ENCODE data around the gene PPFIBP1.

DNA sequence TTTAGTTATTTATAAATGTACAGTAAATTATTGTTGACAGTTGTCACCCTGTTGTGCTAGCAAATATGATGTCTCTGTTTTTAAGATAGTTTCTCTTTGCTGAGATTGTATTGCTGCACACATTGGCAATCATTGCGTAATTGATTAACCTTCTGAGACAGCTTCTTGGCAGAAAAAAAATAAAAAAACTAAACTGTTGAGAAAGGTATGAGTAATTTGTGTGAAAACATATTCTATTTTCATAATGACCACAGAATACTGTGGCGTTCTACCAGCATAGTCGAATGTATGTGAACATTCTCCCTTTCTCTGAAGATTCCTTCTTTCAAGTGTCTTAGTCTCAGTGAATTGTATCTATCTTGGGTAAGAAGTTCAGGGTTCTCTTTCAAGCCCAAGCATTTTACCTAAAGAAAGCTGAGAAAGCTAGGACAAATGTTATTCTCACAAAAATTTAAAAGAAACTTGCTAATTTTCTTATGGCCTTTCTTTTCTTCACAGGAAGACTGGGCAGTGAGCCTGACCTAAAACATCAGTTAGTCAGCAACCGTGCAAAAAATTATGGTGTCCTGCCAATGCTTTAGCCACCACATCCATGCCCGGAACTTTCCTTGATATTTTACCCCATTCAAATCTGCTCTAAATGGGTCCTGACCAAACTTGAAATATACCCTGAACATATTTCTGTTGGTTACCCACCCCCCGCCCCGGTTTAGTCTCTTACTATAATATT is 103.3 kb downstream of the PPFIBP1 start:
- TF ChIP-seq, protein P1, sequence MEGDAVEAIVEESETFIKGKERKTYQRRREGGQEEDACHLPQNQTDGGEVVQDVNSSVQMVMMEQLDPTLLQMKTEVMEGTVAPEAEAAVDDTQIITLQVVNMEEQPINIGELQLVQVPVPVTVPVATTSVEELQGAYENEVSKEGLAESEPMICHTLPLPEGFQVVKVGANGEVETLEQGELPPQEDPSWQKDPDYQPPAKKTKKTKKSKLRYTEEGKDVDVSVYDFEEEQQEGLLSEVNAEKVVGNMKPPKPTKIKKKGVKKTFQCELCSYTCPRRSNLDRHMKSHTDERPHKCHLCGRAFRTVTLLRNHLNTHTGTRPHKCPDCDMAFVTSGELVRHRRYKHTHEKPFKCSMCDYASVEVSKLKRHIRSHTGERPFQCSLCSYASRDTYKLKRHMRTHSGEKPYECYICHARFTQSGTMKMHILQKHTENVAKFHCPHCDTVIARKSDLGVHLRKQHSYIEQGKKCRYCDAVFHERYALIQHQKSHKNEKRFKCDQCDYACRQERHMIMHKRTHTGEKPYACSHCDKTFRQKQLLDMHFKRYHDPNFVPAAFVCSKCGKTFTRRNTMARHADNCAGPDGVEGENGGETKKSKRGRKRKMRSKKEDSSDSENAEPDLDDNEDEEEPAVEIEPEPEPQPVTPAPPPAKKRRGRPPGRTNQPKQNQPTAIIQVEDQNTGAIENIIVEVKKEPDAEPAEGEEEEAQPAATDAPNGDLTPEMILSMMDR (IDR thresholded peaks at IDR 0.05), result no peak
- TF ChIP-seq POLR2A (IDR thresholded peaks at IDR 0.05) (no peak), EP300 (IDR thresholded peaks at IDR 0.05) (no peak)
